GM23338 (cell line): Measurements from ENCODE around the gene EVL. TPM values are rescaled to one million over a fixed set of nuclear protein-coding genes. Genes with fewer than 3 reads are reported as not detected.
A peak's percentile ranks its signal among the peaks of the same experiment; 100 is the strongest.

Source experiments
- ATAC-seq: fragments of 200-7000 bp; cut with Tn5 transposase; 3 replicates; pipeline ENCODE4 v1.9.1; 2020
- DNase-seq: peaks from one replicate; pipeline ENCODE4 v3.0.0-alpha.2; 2015; ENCODE audit warnings: low spot score
- H2AFZ ChIP-seq: fragments of 200-600 bp; sonication (generic); 2 replicates; pipeline ENCODE4 v1.8.0; 2016; ENCODE audit warnings: antibody characterized with exemption, mild to moderate bottlenecking, moderate library complexity
- H3F3A ChIP-seq: fragments of 200-600 bp; sonication (generic); replicated peaks from 2 replicates; pipeline ENCODE4 v1.8.0; 2017; ENCODE audit warnings: antibody characterized with exemption, mixed run types, low read depth
- H3K27ac ChIP-seq: fragments of 200-600 bp; sonication (generic); 2 replicates; pipeline ENCODE4 v1.6.1; 2016; ENCODE audit warnings: low read depth
- H3K27me3 ChIP-seq: fragments of 200-600 bp; sonication (generic); 2 replicates; pipeline ENCODE4 v1.8.0; 2016; ENCODE audit warnings: mild to moderate bottlenecking, mixed run types, moderate library complexity; ENCODE audit not compliant: insufficient read depth
- H3K36me3 ChIP-seq: fragments of 200-600 bp; sonication (generic); 2 replicates; pipeline ENCODE4 v1.8.0; 2016; ENCODE audit warnings: mild to moderate bottlenecking; ENCODE audit not compliant: insufficient read depth
- H3K4me1 ChIP-seq: fragments of 200-600 bp; sonication (generic); 2 replicates; pipeline ENCODE4 v1.8.0; 2016; ENCODE audit warnings: mild to moderate bottlenecking, moderate library complexity; ENCODE audit not compliant: insufficient read depth
- H3K4me2 ChIP-seq: fragments of 200-600 bp; sonication (generic); 2 replicates; pipeline ENCODE4 v1.7.1; 2017; ENCODE audit warnings: mixed run types
- H3K4me3 ChIP-seq: fragments of 200-600 bp; sonication (generic); 2 replicates; pipeline ENCODE4 v1.6.1; 2016; ENCODE audit warnings: mixed run types
- H3K79me2 ChIP-seq: fragments of 200-600 bp; sonication (generic); replicated peaks from 2 replicates; pipeline ENCODE4 v1.8.0; 2017; ENCODE audit warnings: mild to moderate bottlenecking; ENCODE audit not compliant: insufficient read depth
- H3K9me2 ChIP-seq: fragments of 200-600 bp; sonication (generic); 2 replicates; pipeline ENCODE4 v1.8.0; 2017; ENCODE audit not compliant: insufficient read depth
- H4K20me1 ChIP-seq: fragments of 200-600 bp; sonication (generic); replicated peaks from 2 replicates; pipeline ENCODE4 v1.8.0; 2017; ENCODE audit warnings: mild to moderate bottlenecking; ENCODE audit not compliant: insufficient read depth
- H3K27ac Mint-ChIP-seq: 2 replicates; pipeline ENCODE4 v1.8.0; 2020; ENCODE audit warnings: inconsistent platforms, mild to moderate bottlenecking, moderate library complexity, mixed read lengths
- H3K27me3 Mint-ChIP-seq: 3 replicates; pipeline ENCODE4 v1.8.0; 2022; ENCODE audit warnings: low read depth, mild to moderate bottlenecking, moderate library complexity, mixed read lengths, inconsistent platforms; ENCODE audit not compliant: insufficient read depth, poor library complexity
- H3K36me3 Mint-ChIP-seq: 3 replicates; pipeline ENCODE4 v1.8.0; 2021; ENCODE audit warnings: low read depth, mild to moderate bottlenecking, inconsistent platforms, moderate library complexity, mixed read lengths
- H3K4me1 Mint-ChIP-seq: 3 replicates; pipeline ENCODE4 v1.8.0; 2020; ENCODE audit warnings: mild to moderate bottlenecking, inconsistent platforms, mixed read lengths
- H3K4me3 Mint-ChIP-seq: 3 replicates; pipeline ENCODE4 v1.8.0; 2021; ENCODE audit warnings: moderate library complexity, mild to moderate bottlenecking, inconsistent platforms, mixed read lengths
- H3K9me3 Mint-ChIP-seq: 3 replicates; pipeline ENCODE4 v1.8.0; 2020; ENCODE audit warnings: moderate library complexity, mild to moderate bottlenecking, inconsistent platforms, mixed read lengths
- CREB1 ChIP-seq: fragments of 250-450 bp; sonication (Bioruptor Pico); IDR thresholded peaks from 2 replicates; pipeline ENCODE4 v1.5.0; 2020; ENCODE audit warnings: low read depth, mild to moderate bottlenecking, moderate library complexity
- CTCF ChIP-seq, 2 experiments: fragments of 200-600 bp in 1 of 2; sonication (generic) in 1 of 2; conservative IDR thresholded peaks; 2 replicates each; pipeline versions ENCODE4 v1.5.1 to v1.6.1; 2016 to 2017; ENCODE audit warnings: antibody characterized with exemption in 2 of 2, low read depth in 2 of 2, mild to moderate bottlenecking in 2 of 2, moderate library complexity in 1 of 2
- ETS1 ChIP-seq: IDR thresholded peaks from 2 replicates; pipeline ENCODE4 v1.6.1; 2016; ENCODE audit warnings: antibody characterized with exemption
- EZH2 ChIP-seq: fragments of 200-600 bp; sonication (generic); IDR thresholded peaks from one replicate; pipeline ENCODE4 v1.8.0; 2017; ENCODE audit warnings: antibody characterized with exemption, mild to moderate bottlenecking, low read depth; ENCODE audit not compliant: unreplicated experiment
- EZH2phosphoT487 ChIP-seq: fragments of 200-600 bp; sonication (generic); IDR thresholded peaks from one replicate; pipeline ENCODE4 v1.8.1; 2018; ENCODE audit warnings: antibody characterized with exemption; ENCODE audit not compliant: unreplicated experiment
- JUNB ChIP-seq: IDR thresholded peaks from one replicate; pipeline ENCODE4 v1.6.1; 2016; ENCODE audit warnings: antibody characterized with exemption; ENCODE audit not compliant: unreplicated experiment
- NANOG ChIP-seq: IDR thresholded peaks from 2 replicates; pipeline ENCODE4 v1.6.1; 2016; ENCODE audit warnings: antibody characterized with exemption, borderline replicate concordance
- POLR2AphosphoS5 ChIP-seq: IDR thresholded peaks from 2 replicates; pipeline ENCODE4 v1.6.1; 2016; ENCODE audit warnings: antibody characterized with exemption, low read depth
- REST ChIP-seq: IDR thresholded peaks from one replicate; pipeline ENCODE4 v1.6.1; 2018; ENCODE audit warnings: antibody characterized with exemption; ENCODE audit not compliant: unreplicated experiment
- STAT1 ChIP-seq: IDR thresholded peaks from one replicate; pipeline ENCODE4 v1.6.1; 2016; ENCODE audit warnings: antibody characterized with exemption; ENCODE audit not compliant: unreplicated experiment
- ZNF114 ChIP-seq: fragments of 250-450 bp; sonication (Bioruptor Pico); IDR thresholded peaks from 2 replicates; pipeline ENCODE4 v1.5.0; 2020; ENCODE audit warnings: mild to moderate bottlenecking, moderate library complexity
- ZNF331 ChIP-seq: fragments of 250-450 bp; sonication (Bioruptor Pico); IDR thresholded peaks from 2 replicates; pipeline ENCODE4 v1.5.0; 2020; ENCODE audit warnings: low read depth, mild to moderate bottlenecking, moderate library complexity
- ZNF462 ChIP-seq: fragments of 250-450 bp; sonication (Bioruptor Pico); IDR thresholded peaks from 2 replicates; pipeline ENCODE4 v1.5.0; 2020; ENCODE audit warnings: mild to moderate bottlenecking, moderate library complexity
- polyA plus RNA-seq: library from polyadenylated mRNA; unstranded; fragments of >200 nt; fragmentation: Nextera tagmentation; extraction: Ambion mirVana; gene quantifications from 2 replicates; pipeline ENCODE4 v1.2.1, GENCODE V29; 2016
- total RNA-seq: library from RNA; depleted of rRNA; stranded (reverse); fragments of >200 nt; shearing (Covaris generic); gene quantifications from 2 replicates; pipeline ENCODE4 v1.2.3, GENCODE V29; 2014

The EVL gene
- total and polyA plus RNA-seq, 2 experiments from 2014 or later = 28.2 to 50.5 TPM

- H3K79me2 ChIP-seq = no peaks in the 10 kb centered on the region
- H2AFZ ChIP-seq = no peak overlapping the region
- TF ChIP-seq EZH2 = no peak
- TF ChIP-seq NANOG = no peak
- TF ChIP-seq POLR2AphosphoS5 = no peak
- no peak for TF ChIP-seq ZNF462 (CRISPR knock-in tag)
- TF ChIP-seq ZNF114 (CRISPR knock-in tag) = no peak
- no peak for TF ChIP-seq CREB1 (CRISPR knock-in tag)
- TF ChIP-seq JUNB = no peak
- TF ChIP-seq STAT1 = no peak
- TF ChIP-seq REST = no peak
- no peak for TF ChIP-seq ETS1
- no peak for TF ChIP-seq ZNF331 (CRISPR knock-in tag)
- no peak for TF ChIP-seq EZH2phosphoT487
- TF ChIP-seq CTCF (conservative IDR thresholded peaks at IDR 0.05; ENCODE audit: low read depth in 2 of 2) = no peak
- Mint-ChIP-seq H3K4me1 (peaks cover 11% of the 10 kb centered on the region), H3K27ac (no peak overlapping the region), H3K4me3 (no peak overlapping the region), H3K36me3 (peaks cover 3% of the 10 kb centered on the region; the same call in 2 of the 3 replicates), H3K27me3 (peaks cover 9% of the 10 kb centered on the region), H3K9me3 (no peaks in the 10 kb centered on the region; the same call in 2 of the 3 replicates)
- H3F3A ChIP-seq = no peaks in the 10 kb centered on the region
- no peak overlapping the region for H3K4me3 ChIP-seq
- H4K20me1 ChIP-seq = no peaks in the 10 kb centered on the region; the same call in 1 of the 2 replicates
- no peaks in the 10 kb centered on the region for H3K9me2 ChIP-seq
- DNase-seq (no peak), ATAC-seq (no peak)
- no peak overlapping the region for H3K4me2 ChIP-seq
- no peaks in the 10 kb centered on the region for H3K27me3 ChIP-seq
- no peaks in the 10 kb centered on the region for H3K36me3 ChIP-seq
- H3K4me1 ChIP-seq = peaks cover 4% of the 10 kb centered on the region; the same call in 1 of the 2 replicates
- H3K27ac ChIP-seq = 0 out of 2 replicates have a peak overlapping the region, but pooled peaks have one; percentile 50
Measured at GRCh38 chr14:100132161-100132902, 67.1 kb downstream of the EVL start.
